GM10266 (cell line): ENCODE data around the gene MIPEP.

Source experiments
- DNase-seq: peaks from one replicate; pipeline ENCODE4 v3.0.0; 2012; ENCODE audit errors: extremely low spot score
- CTCF ChIP-seq: IDR thresholded peaks from 2 replicates; pipeline ENCODE4 v1.5.1; 2012; ENCODE audit warnings: mild to moderate bottlenecking, low read depth; ENCODE audit not compliant: control insufficient read depth, insufficient read depth; ENCODE audit errors: missing control alignments

Gene MIPEP

DNA sequence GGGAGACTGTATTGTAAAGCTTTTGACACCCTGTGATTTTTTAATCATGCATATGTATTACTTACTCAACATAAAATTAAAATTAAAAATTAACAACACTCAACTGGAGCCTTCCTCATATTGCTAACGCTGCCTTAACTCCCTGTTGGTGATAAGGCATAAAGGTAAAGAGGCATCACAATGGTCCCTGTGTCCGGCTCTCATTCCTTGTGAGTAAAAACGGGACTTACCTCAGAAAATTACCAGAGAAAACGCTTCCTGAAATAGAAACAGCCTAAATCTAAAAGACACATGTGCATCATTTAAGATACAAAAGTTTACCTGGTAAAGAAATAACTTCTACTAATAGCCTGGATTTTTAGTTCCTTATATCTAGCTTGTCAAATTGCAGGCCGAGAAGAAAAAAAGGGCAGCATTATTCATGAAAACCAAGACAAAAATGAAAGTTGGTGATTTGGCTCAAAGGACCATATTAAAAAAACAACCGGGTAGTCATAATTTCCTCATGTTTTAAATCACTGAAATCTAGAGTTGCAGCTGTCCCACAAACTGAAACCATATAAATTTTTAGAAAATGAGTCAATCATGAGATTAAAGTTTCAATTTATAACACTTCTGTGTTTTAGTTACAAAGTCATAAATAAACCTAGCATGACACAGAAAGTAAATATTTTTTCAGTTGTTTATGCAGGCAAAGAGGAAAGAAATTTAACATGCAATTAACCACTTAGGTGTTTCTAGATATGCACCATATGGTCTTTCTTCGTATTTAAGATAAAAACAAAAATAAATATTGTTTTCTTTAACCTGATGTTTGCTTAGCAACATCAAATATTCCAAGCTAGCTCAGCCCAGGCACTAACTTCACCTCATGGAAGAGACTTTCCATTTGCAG is 94.7 kb downstream of the MIPEP start:
- no peak for TF ChIP-seq CTCF
- peak; percentile 51 for DNase-seq

GRCh38 chr13:23793711-23794110 is 95.5 kb downstream of the MIPEP start:
- no peak for TF ChIP-seq CTCF

DNA sequence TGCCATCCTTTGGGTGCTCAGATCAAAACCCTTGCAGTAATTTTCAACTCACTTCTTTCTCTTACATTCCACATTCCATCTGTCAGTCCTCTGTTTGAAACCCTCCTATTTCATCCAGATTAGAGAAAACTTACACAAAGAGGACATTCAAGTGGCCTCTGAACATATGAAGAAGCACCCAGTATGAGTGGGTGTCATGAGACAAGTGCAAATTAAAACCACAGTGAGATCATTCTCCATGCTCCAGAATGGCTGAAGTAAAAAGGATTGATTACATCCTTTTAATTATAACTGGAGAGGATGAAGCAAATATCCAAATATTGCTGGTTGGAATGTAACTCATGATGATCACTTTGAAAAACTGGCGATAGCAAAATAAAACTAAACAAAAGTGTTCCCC is 96.5 kb downstream of the MIPEP start:
- TF ChIP-seq CTCF = no peak

More at GRCh38 chr13:23793711-23794110, 95.5 kb downstream of the MIPEP start:
- DNase-seq = no peak

DNA sequence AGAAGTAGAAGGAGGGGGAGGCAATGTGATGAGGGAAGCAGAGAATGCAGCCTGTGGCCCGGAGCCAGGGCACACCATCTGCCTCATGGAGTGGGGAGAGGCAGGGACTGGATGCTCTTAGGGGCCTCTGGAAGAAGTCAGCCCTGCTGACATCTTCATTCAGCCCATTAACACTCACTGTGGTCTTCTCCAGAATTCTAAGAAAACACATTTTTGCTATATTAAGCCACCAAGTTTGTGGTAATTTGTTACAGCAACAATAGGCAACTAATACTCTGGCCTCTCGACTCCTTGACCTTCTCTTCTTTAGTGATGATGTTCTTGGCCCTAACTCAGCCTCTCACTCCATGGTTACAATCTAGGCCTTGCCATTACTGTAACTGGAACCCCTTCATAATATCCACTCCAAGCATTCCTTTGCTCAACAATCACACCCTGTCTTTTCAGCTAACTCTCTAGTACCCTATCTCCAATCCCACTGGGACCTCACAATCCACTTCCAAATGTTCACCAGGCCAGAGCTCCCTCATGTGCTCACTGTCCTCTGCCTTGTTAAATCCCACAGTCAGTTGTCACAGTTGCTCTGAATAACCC is 98.5 kb downstream of the MIPEP start:
- no peak for DNase-seq
- no peak for TF ChIP-seq CTCF

More for the DNA sequence above, 96.5 kb downstream of the MIPEP start:
- no peak for DNase-seq

DNA sequence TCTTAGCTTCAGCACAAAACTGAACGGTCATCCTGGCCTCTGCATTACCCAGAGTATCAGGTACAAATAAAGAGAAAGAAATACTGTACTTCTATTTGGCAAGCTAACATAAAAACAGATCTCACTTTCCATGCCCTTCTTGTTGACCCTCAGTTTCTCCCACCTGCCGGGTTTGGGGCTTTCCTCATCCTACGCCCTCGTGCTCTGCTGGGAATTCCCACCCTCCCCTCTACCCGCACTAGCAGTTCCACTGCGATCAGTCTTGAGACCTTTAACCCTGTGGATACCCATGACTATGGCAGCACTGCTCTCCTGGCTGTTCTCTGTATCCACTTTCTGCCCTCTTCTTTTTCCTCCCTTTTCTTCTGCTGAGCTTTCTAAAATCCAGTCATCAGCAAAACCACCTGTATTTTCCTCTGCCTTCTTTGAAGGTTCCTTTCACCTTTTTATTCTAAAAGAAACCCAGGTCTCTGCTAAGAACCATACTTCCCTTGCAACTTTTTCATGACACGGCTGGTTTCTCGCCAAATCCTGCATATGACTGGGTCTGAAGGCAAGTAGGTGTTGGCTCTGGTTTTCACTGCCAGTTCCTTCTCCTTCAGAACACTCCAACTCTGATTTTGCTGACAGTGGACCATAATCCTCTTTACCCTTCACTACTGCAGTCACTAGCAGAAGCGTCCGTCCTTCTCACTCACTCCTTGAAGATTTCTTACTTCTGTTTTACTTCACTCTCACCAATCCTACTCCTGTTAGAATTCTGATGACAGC is 99.4 kb downstream of the MIPEP start:
- DNase-seq = no peak
- no peak for TF ChIP-seq CTCF

GRCh38 chr13:23788459-23788858 is 100.7 kb downstream of the MIPEP start:
- no peak for TF ChIP-seq CTCF
- DNase-seq = no peak
